M059J (cell line): ENCODE data around the gene LGR6. TPM values are rescaled to one million over a fixed set of nuclear protein-coding genes. Genes with fewer than 3 reads are reported as not detected.

Experiments
- DNase-seq: peaks from one replicate; pipeline ENCODE4 v3.0.0-alpha.2; 2012; ENCODE audit warnings: low read depth
- total RNA-seq: library from RNA; depleted of rRNA; stranded (reverse); fragments of >200 nt; shearing (Covaris generic); gene quantifications from 2 replicates; pipeline ENCODE4 v1.2.3, GENCODE V29; 2014

Gene LGR6
- total RNA-seq, 1 experiment from 2014 or later, result not detected

DNA sequence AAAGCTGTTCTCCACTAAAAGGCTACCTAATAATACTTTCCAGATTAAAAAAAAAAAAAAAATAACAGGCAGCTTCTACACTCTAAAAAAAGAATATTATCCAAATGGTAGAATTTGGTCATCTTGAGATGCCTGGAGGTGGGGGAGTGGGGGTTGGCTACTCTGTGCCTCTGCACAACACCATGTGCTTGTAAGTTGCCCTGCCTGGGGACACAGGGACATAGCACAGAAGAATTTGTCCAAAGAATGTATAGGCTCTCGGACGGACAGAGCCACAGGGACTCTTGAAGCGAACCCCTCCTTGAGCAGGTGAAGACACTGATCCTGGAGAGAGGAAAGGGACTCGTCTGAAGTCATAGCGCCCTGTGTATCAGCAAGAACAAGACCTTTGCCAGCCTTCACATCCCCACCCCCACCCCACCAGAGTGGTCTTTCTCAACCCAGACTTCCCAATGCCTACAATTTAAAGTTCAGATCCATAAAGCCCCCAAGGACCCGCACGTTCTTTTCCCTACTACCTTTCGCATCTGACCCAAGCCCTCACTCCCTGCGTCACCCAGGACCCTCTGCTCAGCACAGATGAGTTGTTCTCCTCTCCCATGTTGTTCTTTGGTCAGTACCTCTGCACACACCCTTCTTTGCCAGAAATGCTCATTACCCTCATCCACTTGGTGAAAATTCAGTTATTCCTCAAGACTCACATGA, 72.6 kb downstream of the LGR6 start:
- DNase-seq, result no peak

DNA sequence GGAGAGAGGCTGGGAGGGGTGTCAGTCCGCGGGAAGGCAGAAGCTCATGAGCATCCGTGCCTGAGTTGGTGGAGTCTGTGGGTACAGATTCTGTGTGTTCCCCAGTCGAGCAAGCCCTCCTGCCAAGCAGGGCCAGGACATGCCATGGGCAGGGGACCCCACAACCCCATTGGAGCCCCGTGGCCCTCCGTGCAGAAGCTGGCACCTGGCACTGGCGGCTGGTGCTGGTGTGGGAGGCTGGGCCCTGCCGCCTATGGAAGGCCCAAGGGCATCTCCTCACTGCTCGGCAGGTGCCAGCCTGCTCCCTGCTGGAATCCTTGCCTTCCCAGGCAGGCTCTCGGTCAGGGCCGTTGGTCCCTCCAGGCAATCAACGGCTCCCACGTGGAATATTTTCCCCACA, 74.4 kb downstream of the LGR6 start:
- no peak for DNase-seq

DNA sequence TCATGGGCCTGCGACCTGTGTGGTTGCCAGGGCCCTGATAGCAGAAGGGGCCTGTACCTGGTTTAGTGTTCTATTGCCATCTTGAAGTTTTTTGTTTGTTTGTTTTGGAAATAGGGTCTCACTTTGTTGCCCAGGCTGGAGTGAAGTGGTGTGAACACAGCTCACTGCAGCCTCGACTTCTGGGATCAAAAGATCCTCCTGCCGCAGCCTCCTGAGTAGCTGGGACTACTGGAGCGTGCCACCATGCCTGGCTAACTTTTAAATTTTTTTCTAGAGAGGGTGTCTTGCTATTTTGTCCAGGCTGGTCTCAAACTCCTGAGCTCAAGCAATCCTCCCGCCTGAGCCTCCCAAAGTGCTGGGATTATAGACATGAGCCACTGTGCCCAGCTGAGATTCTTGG, 75.2 kb downstream of the LGR6 start:
- no peak for DNase-seq

DNA sequence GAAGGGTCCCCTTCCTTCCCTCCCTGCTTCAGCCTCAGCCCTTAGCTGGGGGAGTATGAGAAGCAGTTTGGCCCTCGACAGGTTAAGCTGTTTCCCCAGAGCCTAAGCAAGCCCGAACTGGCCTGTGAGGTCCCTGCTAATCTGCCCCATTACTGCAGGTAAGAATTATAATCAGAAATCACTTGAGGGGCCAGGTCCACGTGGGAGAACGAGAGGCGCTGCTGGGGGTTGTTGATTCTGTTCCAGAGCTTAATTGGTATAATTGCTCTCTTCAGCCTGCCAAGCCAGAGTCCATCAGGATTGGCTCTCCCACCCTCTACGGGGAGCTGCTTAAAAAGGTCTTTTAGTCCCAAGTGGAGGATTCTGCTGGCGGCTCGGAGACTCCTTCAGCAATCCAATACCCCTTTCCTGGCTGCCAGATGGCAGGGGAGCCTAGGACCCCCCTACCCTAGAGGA, 77.3 kb downstream of the LGR6 start:
- DNase-seq, result no peak

DNA sequence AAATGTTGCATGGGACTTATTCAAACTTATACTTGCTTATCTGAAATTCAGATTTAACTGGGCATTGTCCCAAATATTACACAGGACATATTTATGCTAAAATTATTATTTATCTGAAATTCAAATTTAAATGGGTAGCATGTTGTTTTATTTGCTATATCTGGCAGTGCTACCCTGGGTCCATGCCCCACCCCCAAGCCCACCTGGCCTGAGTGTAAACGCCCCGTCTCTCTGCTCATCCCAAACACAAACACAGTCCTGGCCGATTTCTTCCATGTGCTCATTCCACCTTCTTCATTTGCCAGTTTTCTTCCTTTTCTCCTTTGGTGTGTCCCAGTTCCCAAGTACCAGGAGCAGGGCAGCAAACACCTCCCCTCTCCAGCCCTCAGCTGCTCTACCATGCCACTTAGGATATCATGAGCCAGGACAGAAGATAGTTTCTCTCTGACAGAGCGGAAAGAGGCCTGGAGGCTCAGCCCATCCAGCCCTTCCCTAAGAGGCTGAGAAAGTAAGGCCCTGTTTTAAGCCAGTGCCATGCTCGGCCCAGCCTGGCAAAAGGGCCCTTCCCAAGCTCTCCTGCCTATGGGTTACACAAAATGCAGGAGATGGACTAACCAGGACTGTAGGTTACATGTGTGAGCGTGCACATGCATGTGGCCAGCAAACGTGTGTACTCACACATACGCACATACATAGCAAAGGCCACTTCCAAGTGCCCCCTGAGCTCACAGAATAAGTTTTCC, 78.7 kb downstream of the LGR6 start:
- no peak for DNase-seq

DNA sequence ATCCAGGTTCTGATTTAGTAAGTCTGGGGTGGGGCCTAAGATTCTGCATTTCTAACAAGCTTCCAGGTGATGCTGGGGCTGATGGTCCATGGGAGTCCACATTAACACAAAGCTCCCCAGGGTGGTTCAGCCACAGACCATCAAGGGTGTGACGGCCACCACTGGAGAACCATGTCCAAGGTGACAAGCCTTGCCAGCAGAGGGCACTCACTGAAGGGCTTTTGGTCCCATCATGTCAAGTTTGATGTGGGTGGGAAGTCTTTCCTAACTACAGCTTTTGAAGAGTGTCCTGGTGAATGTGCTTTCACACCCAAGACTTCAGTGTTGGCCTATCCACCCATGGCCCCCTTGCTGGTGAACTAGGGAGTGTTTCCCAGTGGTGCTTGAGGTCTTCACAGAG, 81.0 kb downstream of the LGR6 start:
- peak; percentile 61 for DNase-seq

DNA sequence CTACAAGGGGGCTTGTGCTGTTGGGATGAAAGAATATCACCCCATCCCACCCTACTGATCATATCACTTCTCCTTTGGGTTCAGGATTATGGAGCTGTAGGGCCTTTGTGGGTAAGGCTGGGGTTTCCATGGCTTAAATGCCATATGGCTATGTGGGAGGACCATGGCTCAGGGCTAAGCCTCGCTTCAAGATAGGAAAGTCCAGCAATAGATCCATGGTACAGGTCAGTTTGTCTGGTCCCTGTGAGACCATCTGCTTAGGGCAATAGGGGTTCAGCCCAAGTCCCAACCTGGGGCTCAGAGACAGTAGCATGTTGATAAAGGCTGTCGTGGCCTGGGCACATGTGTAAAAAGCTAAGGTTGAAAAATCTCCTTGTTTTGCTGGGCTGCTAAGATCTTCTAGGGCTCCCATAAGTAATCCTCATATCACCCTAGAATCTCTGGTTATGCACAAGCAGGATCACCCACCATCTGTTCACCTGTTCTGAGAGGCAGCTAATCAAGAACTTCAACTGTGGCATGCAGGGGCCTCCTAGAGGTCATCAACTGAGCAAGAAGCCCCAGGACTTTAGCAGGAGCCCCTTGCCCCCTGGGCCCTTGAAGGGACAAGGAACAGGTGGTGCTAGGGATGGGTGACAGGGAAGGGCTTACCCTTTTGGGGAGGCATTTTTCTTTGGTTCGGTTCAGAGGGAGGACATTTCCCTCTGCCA, 81.6 kb downstream of the LGR6 start:
- no peak for DNase-seq

DNA sequence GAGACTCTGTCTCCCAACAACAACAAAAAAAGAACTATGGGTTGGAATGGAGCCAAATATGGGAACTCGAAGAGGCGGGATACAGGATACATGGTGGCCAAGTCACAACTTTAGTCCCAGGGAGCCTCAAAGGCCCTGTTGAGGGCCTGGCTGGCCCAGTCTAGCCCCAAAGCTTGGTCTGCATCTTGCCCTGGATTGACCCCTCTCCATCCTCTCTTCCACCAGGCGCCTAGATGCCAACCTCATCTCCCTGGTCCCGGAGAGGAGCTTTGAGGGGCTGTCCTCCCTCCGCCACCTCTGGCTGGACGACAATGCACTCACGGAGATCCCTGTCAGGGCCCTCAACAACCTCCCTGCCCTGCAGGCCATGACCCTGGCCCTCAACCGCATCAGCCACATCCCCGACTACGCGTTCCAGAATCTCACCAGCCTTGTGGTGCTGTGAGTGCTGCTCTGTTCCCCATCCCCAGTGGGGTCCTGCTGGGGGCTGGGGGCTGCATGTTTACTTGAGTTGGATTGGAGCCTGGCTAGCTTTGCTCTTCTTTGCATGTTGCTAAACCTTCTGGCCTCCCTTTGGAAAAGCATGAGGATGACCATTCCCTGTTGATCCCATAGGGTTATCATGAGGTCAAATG, 82.6 kb downstream of the LGR6 start:
- no peak for DNase-seq

DNA sequence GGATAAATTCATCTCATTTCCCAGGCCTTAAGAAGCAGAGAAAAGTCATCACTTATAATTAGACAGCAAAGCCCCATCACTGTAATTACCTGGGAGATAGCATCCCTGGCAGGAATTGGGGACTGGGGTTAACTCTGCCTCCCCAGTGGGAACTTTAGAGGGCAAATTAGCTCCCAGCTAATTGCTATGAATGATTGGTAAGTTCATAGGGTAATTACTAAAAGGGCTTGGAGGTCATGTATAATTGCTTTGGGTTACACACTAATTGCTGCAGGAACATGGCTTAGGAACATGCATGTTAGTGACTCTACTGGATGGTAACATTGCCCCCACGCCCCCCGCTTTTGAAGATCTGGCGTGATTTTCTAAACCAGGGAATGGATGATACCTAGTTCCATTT, 83.3 kb downstream of the LGR6 start:
- DNase-seq, result no peak

DNA sequence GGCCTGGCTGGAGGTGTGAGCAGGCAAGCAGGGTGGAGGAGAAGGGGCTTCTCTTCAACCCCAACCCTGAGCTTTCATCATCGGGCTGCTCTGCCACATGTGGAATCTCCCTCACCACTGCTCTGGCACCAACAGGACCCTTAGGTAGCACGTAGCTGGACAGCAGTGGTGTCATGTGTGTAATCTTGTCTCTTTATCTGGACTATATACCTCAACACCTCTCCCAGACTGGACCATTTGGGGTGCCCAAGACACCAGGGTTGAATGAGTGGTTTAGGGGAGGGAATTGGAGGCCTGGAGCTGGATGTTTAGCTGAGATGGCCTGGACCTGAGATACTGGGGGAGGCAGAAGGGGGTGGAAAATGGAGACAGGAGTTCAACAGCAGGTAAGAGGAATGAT, 85.2 kb downstream of the LGR6 start:
- DNase-seq, result no peak

DNA sequence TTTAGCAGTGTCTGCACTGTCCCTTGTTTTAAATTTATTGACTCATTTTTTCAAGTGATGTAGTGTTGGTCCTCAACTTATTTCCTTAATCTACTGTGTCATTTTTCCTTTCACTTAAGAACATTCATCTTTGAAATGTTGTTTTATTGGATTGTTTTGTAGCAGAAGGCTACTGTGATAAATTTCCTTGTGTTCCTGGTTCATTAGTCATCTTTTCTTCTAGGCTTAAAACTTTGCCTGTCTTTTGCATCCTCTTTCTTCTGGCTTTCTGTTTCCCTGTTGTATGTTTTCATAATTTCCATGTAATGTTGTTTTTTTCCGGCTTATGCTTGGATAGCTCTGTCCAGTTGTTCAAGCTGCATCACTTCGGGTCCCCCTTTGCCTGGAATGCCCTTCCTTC, 86.2 kb downstream of the LGR6 start:
- DNase-seq, result peak; percentile 54

DNA sequence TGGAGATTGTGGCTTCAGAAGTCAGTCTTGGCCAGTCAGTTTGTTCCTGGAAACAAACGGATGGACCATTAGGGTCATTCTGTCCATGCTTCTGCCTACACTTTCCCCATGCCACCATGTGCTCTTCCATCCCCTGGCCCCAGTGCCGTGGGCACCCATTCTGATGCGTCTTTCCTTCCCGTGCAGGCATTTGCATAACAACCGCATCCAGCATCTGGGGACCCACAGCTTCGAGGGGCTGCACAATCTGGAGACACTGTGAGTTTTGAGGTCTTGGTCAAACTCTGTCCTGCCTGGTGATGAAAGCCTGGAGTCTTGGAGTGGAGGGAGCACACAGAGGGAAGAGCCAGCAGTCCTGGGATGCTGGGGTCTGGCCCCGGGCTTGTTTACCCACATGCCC, 87.0 kb downstream of the LGR6 start:
- DNase-seq, result no peak

DNA sequence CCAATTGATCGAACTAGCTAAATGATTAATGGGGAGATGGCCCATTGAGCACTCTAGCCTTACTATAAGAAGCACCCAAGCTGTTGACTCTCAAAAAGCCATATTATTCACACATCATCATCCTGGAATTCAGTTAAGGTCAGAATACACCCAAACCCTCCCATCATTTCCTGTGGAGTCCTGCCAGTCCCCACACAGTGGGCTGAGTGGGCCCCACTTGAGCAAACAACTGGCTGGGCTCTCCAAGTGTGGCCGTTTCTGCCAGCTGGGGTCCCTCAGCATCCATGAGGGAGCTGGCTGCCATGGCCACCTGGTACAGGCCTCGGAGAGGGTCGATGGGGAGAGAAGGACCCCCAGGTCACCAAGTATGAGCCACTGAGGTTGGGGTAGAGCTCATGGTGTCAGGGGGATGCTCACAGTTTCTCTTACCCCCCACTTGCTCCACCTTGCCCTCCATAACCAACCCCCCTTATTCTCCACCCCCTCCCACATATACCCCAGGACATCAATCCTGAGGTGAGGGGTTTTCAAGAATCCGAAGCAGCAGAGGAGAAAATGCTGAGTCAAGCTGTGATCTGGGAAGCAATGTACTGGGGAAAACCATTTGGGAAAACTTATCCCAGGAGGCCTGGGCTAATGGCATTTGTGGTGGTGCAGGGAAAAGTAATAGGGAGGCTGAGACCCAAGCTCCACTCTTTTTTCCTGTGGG, 87.9 kb downstream of the LGR6 start:
- peak; percentile 83 for DNase-seq

DNA sequence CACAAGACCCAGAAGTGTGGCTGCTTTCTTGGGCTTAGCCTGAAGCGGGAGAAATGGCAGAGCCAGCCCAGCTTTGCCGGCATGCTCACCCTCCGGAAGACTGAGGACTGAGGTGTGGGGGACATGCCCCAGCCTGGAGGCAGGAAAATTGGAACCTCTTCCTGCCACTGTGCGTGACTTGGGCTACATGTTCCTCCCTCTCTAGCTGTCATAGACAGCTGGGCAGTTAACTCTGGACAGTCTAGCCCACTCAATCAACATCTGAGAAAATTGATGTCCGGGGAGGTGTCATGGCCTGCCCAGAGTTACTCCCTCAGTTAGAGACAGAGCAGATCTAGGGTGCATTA, 88.4 kb downstream of the LGR6 start:
- no peak for DNase-seq

DNA sequence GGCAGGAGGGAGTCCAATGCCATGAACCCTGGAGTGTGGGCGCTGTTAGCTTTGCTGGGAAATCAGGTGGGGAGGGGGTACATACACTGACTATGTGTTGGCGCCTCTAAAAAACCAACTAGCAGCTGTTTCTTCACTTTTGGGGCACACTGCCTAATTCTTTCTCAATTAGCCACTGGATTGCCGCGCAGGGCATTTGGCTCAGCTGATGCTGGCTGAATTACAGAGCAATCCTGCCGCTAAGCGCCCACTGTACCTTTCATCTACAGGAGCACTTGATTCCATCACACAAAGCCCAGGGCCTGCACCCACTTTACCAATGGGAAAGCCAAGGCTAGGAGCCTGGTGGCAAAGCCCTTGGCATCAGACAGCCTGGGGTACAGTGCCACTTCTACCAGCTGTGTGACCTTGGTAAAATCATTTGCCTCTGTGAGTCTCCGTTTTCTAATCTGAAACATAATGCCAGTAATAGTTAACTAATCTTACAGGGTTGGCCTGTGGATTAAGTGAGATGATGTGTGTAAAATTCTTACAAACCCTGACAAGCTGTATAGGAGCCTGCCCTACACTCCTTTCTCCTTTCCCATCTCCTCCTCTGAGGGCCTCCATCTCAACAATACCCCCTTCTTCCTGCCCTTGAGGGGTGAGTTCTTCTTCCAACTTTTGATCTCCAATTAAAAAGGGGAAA, 89.1 kb downstream of the LGR6 start:
- DNase-seq, result peak; percentile 41

DNA sequence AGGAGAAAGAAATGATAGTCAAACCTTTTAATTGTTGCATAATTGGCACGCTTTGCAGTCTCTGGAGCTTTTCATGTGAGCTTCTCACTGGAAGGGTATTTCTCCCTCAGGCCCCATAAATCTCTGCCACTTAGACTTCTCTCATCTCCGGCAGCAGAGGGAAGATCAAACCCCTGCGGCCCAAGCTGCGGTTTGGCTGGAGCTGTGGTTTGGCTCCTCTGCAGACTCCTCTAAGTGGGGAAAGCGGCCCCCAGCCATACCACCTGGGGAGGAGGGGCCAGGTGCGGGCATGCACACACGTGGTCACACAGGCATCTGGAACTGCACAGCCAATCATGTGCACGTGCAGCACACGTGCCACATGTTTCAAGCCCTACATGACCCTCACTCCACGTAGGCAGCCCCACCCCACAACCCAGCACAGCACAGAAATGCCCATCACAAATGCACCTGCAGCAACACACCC, 89.8 kb downstream of the LGR6 start:
- DNase-seq, result peak; percentile 97

DNA sequence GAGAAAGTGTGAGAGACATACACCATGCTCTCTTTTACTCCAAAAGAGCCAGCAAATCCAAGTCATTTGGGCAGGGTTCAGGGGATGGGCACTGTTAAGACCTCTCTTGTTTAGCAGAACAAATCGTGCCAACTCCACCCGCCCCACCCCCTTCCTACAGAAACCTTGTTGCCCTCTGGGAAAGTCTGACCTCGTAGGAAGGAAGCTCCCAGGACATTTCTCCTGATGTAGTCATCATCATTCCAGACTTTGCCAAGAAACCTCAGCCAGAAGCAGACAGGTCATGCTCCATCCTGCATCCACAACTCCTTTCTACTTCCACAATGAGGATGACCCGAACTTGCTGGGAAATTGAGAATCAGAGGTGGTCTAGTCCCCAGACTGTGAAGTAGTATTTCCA, 90.4 kb downstream of the LGR6 start:
- peak; percentile 95 for DNase-seq

DNA sequence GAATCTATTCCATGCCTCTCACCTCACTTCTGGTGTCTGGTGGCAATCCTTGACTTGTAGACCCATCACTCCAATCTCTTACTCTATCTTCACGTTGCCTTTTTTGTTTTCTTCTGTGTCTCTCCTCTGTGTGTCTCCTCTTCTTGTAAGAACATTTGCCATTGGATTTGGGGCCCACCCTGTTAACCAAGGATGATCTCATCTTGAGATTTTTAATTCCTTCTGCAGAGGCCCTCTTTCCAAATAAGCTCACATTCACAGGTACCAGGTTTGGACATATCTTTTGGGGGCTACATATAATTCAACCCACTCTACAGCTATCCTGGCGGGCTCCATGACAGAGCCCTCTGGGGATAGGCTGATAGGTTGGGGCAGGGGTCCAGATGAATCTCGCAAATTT, 92.3 kb downstream of the LGR6 start:
- DNase-seq, result no peak

DNA sequence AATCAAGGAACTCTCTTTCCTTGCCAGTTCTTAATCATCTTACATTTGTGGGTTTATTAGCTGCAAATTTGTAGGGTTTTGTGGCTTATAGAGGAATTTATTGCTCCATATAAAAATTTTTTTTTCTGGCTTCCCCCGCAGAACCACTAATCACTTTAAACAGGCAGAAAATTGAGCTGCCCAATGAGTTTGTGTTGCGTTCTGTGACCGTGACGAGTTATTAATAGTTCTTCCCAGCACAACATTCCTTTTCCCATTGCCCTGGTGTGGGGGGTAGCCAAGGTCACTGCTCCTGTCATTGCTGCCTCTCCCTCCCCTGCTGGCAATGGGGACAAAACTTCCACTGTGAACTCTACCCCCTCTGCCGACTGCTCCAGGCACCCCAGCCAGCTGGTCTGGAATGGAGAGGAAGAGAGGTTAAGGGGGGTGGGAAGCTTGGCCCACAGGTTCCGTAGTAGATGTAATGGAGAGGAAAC, 93.1 kb downstream of the LGR6 start:
- peak; percentile 89 for DNase-seq

DNA sequence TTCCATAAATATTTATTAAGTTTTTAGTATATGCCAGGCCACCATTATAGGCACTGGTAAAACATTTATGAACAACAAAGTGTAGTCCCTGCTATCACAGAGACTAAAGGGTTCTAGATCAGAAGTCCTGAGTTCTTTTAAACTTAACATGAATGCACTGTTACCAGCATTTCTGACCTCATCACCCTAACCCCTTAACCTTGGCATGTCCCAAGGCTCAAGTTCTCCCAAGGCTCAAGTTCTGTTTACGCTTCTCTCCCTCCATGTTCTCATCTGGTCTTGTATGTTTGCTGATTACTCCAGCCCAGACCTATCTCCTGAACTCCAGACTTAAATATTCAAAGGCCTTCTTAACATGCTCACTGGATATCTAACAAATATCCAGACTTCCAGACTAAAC, 93.6 kb downstream of the LGR6 start:
- DNase-seq, result no peak

DNA sequence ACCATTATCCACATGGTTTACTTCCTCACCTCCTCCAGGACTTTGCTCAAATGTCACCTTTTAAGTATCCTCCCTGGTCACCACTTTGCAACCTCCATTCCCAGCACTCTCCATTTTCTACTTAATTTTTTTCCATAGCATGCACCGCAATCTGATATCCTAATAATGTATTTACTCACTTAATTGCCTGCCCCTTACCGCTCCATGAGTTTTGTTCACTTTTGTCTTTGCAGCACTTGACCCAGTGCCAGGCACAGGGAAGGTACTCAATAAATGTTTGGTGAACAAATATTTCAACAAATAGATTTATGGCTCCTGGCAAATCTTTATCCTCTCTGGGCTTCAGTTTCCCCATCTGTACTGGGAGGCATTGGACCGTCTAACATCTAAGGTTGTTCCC, 94.6 kb downstream of the LGR6 start:
- DNase-seq, result no peak
